ENCODE results near the gene ALPL.

The ALPL gene

DNA sequence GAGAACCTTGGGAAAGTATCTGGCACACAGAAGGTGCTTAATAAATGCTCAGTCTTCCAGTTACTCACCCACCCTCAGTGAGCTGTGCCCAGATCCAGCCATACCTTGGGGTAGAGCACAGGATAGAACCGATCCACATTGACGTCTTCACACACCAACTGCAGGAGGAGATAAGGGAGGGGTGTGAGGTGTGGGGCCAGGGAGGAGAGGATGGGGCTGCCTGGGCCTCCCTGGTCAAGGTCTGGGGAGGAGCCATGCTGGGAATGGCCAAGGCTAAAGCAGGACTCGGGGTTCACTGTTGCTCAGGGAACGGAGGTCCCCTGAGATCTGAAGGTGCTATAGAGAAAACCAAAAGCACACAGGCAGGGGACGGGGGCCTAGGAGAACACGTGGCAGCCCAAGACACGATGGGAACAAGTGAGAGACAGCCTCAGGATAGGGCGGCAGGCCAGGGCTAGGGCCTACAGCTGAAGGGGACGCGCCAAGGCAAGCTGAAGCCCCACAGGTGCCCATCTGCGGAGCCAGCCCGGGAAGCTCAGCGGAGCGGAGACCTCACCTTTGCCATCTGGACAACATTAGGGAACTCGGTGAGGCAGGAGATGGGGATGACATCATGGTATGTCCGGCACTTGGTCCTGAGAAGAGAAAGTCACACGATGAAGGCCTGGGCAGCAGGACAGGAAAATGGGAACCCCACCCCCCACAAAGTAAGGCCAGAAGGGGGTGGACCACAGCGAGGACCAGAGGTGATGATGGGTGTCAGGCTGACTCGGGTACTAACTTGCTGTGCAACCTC is 104.0 kb downstream of the ALPL start:
- in situ Hi-C loops (cut with MboI; ENCODE audit: low sequenced_read_pairs): no loop called here

DNA sequence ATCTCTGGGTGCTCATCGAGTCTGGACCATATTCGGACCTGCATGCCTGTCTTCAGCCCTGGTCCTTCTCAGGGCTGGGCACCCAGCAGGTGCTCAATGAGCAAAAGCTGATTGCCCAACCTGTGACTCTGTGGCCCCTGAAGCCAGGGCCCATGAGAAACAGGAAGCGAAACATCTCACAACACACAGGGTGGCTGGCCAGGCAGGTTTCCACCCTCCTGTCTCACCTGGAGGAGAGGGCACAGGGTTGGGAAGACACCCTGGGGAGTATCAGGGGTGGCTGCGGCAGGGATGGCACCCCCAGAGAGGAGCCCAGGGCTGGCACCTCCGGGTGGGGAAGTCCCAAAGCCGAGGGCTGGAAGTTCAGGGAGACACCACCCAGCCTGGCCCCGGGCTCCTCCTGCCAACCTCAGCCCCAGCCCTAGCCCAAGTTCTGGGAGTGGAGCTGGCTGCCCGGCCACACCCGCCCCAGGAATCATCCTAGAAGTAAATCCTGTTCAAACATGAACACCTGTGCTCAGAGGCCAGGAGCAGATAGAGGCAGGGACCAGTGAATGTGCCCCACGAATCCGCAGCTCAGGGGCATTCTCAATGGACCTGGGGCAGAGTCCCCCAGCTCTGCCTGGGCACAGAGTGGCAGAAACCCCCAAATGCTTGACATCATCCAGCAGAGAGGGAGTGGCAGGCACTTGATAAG is 105.3 kb downstream of the ALPL start:
- in situ Hi-C loops (cut with MboI; ENCODE audit: low sequenced_read_pairs): no loop called here

DNA sequence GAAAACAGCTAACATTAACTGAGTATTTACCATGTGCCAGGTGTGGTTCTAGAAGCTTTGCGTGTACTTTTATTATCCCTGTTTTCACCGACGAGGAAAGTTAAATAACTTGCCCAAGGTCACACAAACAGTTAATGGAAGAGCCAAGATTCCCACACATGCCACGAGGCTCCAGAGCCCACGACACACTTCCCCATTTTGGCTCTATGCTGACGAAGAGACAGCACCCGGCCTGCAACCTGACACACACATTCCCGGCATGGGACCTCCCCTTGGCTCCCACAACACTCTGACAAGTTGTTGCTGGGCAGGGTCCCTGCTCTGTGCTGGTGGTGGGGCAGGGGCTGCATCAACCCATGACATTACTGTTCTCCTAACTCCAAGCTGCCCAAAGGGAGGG is 107.1 kb downstream of the ALPL start:
- in situ Hi-C loops (cut with MboI; ENCODE audit: low sequenced_read_pairs): no loop called here

DNA sequence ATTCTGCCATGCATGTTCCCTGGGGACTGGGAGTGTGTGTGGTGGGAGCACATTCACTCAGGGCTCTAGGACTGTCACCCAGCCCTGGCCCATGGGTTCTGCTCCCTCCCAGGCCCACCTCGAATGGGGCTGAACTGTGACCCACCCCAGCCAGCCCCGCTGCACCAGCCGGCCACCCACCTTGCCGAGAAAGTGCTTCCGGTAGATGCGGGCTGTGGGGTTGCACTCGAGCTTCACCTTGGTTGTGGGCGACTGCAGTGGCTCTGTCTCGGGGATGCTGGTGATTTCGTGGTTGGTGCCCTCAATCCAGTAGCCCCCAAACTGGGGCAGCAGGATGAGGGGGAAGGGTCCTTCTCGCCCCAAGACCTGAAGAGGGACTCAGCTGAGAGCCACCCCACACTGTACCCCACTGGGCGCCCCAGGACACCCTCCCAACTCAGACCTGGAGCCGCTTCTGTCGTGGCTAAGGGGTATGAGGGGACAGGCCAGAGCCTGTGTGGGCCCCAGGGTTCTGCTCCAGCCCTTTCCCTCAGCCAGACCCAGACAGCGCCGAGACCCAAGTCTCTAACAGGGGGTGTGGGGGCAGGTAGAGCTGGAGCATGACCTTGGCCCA is 108.0 kb downstream of the ALPL start:
- in situ Hi-C loops (cut with MboI; ENCODE audit: low sequenced_read_pairs): no loop called here

DNA sequence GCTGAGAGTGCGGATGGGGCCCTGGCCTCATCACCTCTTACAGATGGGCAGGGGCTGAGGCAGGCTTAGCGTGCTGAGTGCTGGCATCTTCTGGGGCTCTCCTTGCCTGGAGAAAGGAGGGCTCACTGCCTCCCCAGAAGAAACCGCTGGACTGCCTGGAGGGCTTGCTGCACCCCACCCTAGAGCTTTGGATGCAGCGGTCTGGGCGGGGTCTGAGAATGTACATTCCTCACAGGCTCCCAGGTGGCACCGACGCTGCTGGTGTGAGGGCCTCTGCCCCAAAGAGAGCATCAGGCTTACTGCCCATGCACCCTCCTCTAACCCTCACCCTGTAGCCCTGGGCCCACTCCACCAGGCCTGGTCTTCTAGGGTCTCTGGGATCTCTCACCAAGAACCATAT is 108.8 kb downstream of the ALPL start:
- in situ Hi-C loops (cut with MboI; ENCODE audit: low sequenced_read_pairs): no loop called here

DNA sequence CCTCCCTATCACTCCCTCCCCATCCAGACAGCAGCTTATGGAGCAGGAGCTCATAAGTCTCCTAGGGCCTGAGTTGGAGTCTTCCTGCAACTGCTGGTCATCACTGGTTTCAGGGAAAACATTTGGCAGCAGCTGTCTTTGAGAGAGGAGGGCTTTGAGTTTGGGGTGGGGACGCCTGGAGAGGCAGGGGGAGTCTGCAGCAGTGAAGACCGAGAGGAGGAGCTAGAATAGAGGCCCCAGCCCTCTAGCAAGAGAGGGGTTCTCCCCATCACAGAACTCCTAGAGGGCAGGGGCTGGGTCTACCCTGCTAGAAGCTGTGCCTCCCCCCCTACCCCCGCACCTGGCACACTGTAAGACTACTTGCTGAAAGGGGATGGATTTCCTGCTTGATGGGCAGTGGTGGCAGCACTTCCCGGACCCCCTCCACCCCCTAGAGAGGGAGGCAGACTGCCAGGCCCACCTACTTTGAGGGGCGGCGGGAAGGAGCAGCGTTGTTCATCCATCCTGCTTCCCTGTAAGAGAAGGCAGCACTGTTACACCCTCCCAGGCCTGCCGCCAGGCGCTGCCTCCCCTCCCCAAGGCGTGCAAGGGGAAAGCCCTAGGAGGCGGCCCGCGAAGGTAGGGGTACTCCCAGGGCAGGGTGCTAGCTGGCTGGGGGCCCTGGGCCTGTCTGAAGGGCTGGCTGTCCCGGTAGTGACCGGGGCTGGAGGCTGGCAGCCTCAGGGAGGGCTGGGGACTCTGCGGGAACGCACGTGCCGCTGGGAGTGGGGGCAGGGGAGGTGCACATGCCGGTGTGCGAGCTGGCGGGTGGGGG is 109.5 kb downstream of the ALPL start:
- in situ Hi-C loops (cut with MboI; ENCODE audit: low sequenced_read_pairs): no loop called here

DNA sequence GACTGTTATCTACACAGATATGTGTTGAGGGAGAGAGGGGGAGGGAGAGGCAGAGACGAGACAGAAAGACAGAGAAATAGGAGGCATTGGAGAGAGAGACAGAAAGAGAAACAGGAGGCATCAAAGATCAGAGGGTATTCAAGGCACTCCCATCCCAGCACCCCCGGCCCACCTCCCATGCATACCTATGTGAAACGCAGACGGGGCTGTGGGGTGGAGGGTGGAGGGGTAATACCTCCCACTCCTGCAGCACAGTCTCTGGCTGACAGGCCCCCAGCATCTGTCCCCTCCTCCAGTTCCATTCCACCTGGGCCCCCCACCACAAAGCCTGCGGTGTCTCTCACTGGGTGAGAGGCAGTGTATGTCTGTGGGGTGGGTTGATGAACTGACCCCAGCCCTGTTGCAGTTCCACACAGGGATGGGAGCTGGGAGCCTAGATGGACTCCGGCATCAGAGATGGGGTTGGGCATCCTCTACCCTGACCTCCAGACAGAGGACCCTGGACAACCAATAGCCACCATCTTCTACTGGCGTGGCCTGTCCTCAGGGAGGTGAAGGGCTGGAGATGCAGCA is 110.2 kb downstream of the ALPL start:
- in situ Hi-C loops (cut with MboI; ENCODE audit: low sequenced_read_pairs): no loop called here

DNA sequence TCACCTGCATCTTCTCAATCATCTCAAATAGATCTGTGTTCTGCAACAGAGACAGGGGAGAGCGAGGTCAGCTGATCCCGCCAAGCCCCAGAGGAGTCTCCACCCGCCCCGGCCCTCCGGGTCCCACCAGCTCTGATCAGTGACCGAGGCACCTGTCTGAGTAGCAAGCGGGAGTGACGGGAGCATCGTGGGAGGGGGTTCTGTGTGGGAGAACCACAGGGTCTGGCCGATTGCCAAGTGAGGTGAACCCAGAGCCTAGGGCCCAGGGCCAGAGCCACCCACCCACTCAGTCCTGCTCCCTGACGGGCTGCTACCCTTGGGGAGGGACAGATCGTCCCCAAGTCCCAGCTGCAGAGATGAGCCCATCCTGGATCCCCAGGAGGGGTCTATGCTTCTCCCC is 110.8 kb downstream of the ALPL start:
- in situ Hi-C loops (cut with MboI; ENCODE audit: low sequenced_read_pairs): no loop called here

DNA sequence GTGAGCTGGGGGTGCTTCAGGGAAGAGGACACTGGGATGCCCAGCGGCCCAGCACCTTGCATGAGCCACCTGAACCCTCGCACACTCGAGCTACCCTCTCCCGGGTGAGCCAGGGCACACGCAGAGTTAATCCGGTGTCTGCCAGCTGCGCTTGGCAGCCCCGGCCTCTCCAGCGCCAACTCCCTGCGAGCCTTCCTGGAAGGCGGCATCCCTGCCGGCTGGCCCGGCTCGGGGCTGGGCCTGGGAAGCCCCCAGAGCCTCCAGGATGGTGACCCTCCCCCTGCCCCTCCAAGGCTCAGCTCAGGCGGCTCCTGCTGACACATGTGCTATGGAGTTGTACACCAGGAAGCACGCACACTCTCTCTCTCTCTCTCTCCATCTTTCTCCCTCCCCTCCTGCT is 111.3 kb downstream of the ALPL start:
- in situ Hi-C loops (cut with MboI; ENCODE audit: low sequenced_read_pairs): no loop called here

DNA sequence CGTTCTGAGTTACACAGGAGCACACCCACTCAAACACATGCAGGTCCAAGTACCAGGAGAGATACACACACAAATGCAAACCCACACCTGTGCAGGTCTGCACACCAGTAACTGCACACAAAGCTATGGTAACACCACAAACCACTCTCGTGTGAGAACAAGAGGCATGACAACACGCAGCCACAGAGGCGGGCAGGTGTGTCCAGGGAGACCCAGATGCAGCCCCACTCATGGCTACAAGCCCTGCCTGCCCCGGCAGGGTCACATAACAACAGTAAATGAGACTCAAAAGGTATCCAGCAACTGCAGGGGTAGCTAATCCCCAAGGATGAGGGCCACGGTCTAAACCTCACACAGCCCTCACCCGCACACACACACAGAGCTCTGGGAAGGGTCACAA is 111.8 kb downstream of the ALPL start:
- in situ Hi-C loops (cut with MboI; ENCODE audit: low sequenced_read_pairs): no loop called here

DNA sequence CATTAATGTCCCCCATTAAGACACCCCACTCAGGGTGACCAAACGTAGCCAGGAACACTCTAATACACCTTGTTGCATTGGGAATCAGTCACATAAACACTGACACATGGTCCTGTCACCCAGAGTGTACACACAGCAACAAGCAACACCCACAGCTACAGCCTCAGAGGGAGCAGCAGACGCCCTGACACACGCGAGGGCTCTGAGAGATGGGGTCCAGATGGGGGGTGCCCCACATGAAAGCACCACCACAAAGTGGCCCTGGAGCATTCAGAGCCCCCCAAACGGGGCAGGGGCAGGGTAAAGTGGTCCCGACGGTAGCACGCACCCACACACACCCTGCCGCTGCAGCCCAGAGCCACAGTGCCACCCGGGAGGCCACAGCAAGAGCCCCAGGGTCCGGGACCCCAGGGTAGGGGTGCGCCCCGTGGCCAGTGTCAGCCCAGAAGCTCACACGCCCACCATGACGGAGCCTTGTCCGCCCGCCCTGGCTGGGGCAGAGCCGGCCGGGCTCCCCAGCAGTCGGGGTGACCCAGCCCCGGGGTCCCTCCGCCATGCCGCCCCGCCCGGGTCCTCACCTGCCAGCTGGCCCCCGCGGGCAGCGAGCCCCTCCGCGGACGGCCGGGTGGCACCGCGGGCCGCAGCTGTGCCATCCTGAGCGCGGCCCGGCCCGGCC is 112.7 kb downstream of the ALPL start:
- in situ Hi-C loops (cut with MboI; ENCODE audit: low sequenced_read_pairs): no loop called here

DNA sequence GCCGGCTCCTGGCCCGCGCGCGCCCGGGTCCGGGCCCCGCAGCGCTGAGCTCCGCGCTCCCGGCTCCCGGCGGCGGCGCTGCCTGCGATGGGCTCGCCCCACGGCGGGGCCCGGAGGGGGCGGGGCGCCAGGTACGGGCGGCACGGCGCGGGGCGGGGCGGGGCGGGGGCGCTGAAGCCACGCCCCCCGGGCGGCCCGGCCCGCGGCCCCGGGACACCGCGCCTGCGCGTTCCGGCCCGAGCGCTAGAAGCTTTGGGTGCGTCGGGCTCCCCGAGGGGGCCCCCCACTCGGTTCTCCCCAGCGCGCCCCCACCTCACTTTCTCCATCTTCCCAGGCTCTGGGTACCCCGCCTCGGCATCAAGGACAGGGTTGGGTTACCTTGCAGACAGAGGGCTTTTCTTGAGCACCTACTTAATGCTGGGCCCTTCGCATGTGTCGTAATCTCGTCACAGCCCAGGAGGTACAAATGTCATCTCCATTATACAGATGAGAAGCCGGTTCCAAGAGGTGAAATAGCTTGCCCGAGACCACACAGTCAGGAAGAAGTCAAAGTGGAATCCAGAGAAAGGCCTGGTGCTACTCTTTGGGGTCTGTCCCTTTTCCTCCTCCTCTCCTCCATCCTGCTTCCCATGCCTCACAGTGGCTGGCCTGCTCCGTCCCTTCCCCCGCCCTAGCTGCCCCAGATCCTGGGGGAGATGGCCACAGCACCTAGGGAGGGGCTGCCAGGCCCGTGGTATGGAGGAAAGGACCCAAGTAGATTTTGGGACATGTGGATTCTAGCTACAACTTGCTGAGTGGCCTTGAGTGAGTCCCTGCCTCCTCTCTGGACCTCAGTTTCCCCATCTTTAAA is 113.5 kb downstream of the ALPL start:
- in situ Hi-C loops (cut with MboI; ENCODE audit: low sequenced_read_pairs): no loop called here

DNA sequence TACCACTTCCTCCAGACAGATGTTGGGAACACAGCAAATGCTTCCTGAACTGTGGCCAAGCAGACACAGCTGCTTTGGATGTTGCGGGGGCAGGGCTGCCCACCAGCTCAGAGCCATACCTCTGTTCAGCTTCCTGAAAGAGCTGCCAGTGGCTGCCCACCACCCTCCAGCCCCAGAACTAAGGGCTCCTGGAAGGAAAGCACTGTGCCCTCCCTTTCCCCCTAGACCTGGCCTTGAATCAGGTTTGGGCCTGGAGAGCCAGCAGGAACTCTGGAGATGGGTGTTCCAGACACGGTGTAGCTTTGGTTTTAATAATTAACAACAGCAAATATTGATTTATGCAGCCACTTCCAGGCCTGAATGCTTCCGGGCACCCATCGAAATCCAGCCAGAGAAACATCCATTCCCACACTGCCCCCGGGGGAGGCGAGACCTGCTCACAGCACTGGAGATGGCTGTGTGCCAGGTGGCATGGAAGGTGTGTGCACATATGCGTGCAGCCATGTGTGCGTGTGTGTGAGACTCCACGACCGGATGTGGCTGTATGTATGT is 114.3 kb downstream of the ALPL start:
- in situ Hi-C loops (cut with MboI; ENCODE audit: low sequenced_read_pairs): no loop called here

DNA sequence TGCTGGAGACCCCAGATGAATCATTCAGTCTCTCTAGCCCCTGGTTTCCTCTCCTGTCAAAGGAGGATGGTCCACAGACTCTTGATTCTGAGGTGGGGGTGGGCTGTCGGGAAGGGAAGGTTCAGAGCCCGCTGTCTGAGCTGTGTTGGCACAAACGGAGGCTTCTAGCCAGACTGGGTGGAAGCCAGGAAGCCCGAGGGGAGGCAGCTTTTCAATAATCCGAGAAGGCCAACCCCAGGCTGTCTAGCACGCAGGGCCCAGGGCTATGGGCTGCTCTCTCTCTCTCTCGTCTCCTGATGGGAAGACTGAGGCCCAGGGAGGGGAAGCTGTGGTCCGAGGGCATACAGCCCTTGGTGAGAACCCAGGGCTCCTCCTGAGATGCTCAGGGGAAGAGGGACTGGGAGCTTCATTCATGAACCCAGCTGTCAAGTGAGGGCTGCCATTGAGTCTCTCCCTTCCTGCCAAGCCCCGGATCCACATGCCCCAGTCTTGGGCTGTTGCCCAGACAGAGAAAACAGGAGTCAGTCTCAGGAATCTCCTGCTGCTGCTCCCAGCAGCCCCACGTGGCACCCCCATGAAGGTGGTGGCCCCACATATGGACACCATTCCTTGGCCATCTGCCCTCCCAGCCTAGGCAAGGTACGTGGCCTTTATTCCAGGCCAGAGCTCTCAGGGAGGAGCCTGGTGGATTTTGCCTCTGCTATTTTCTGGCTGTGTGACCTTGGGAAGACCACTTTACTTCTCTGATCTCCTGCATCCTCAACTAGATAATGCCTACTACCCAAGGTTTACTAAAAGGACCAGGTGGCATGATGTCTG is 115.6 kb downstream of the ALPL start:
- in situ Hi-C loops (cut with MboI; ENCODE audit: low sequenced_read_pairs): no loop called here

DNA sequence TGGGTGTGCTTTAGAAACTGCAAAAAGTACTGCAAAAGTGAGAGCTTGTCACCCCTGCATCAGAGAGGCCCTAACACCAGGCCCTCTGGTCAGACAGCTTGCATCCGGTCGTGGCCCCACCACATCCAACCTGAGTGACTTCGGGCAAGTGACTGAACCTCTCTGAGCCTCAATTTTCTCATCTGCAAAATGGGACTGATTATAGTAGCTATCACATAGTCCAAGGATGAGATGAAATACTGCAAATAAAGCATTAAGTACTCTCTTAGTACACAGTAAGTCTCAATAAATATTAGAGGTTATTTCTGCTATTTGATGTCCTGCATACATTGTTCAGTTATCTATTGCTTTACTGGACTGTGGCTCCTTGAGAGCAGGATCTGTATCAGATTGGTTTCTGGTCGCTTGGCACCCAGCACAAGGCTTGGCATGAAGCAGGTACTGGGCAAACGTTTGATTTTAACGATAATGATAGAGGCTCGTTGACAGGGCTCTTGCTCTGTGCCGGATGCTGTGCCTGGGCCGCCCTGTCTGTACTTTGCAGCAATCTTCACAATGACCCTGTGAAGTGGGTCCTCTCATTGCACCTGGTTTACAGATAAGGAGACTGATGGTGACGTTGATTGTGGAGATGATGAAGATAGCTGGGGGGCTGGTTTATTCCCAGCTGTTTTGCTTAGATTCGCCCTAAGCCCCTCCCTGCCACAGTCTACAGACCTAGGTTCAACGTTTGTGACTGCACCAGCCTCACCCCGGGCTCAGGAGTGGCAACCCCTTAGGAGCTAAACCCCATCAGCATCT is 116.4 kb downstream of the ALPL start:
- in situ Hi-C loops (cut with MboI; ENCODE audit: low sequenced_read_pairs): no loop called here

DNA sequence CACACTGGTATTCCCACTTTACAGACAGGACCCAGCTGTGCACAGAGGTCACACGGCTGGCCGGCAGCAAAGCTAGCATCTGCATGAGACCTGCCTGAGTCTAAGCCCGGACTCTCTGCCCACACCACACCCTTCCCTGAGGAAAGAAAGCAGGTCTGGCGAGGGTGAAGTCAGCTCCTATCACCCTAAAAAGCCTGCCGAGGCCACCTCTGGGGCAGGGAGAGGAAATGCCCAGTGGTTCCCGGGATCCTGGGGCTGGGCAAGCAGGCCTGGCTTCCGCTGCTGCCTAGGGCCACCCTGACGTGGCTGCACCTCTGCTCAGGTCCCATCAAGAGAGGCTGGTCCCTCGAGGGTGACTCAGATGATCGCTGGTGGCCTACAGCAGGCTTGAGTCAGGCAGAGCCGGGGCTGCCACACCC is 117.7 kb downstream of the ALPL start:
- in situ Hi-C loops (cut with MboI; ENCODE audit: low sequenced_read_pairs): no loop called here

All from HL-60/S4 (cell line).